ENCODE results near the gene STK11. TPM values are rescaled to one million over a fixed set of nuclear protein-coding genes. Genes with fewer than 3 reads are reported as not detected.

The STK11 gene
- total RNA-seq, 8 experiments from 2014 or later: 30.1 to 61.1 (median 36.6) TPM

GRCh38 chr19:1218751-1219567 lies 13.4 kb downstream of the STK11 start:
- 67 to 100% methylated on average over 1 of the region's 37 CpGs; no CpG with 5 or more reads in 8 of the 10 experiments for WGBS, 10 experiments
- peaks cover 21 to 28% of the 10 kb centered on the region in 2 donors for H3K4me1 ChIP-seq (replicated peaks in 1 of 2)
- H3K27ac ChIP-seq: no peak overlapping the region
- in situ Hi-C loops (cut with MboI; ENCODE audit: low pct_unique_long_range_greater_than_20kb in 2 of 9, low sequenced_read_pairs in 9 of 9, unreplicated experiment in 9 of 9): no loop called here
- no peak for ATAC-seq (replicated peaks in 6 of 8)
- no peak overlapping the region for H3K4me3 ChIP-seq

GRCh38 chr19:1219786-1220476 lies 14.4 kb downstream of the STK11 start:
- Histone ChIP-seq H3K4me3 (no peak overlapping the region), H3K4me1 (replicated peaks in 1 of 2) (peaks cover 11 to 18% of the 10 kb centered on the region in 2 donors), H3K27ac (no peak overlapping the region)
- ATAC-seq (replicated peaks in 6 of 8): no peak
- in situ Hi-C loops (cut with MboI; ENCODE audit: low pct_unique_long_range_greater_than_20kb in 2 of 9, low sequenced_read_pairs in 9 of 9, unreplicated experiment in 9 of 9): no loop called here
- 100% methylated on average over 1 to 3 of the region's 19 CpGs; no CpG with 5 or more reads in 8 of the 10 experiments for WGBS, 10 experiments

GRCh38 chr19:1220477-1220930 lies 14.9 kb downstream of the STK11 start:
- in situ Hi-C loops (cut with MboI; ENCODE audit: low pct_unique_long_range_greater_than_20kb in 2 of 9, low sequenced_read_pairs in 9 of 9, unreplicated experiment in 9 of 9): no loop called here
- Histone ChIP-seq H3K4me3 (no peak overlapping the region), H3K4me1 (replicated peaks in 1 of 2) (peaks cover 9 to 16% of the 10 kb centered on the region in 2 donors), H3K27ac (no peak overlapping the region)
- ATAC-seq (replicated peaks in 6 of 8): peak in 1 of 8 experiments; percentile 53
- WGBS, 10 experiments: 68 to 97% methylated on average over 5 to 7 of the region's 33 CpGs; no CpG with 5 or more reads in 8 of the 10 experiments

GRCh38 chr19:1220976-1221903 lies 15.7 kb downstream of the STK11 start:
- in situ Hi-C loops (cut with MboI; ENCODE audit: low pct_unique_long_range_greater_than_20kb in 2 of 9, low sequenced_read_pairs in 9 of 9, unreplicated experiment in 9 of 9): no loop called here
- WGBS, 10 experiments: 40 to 100% (median 84%) methylated on average over 1 to 7 of the region's 38 CpGs; no CpG with 5 or more reads in 6 of the 10 experiments
- peak; percentile 31 to 70 (median 58) for ATAC-seq (replicated peaks in 6 of 8)
- Histone ChIP-seq H3K27ac (peak overlapping the region in 1 of 2 donors; percentile 22), H3K4me3 (no peak overlapping the region), H3K4me1 (replicated peaks in 1 of 2) (peaks cover 7 to 16% of the 10 kb centered on the region in 2 donors)

GRCh38 chr19:1221904-1222255 lies 16.3 kb downstream of the STK11 start:
- peak in 2 of 8 experiments; percentile 0 to 2 for ATAC-seq (replicated peaks in 6 of 8)
- in situ Hi-C loops (cut with MboI; ENCODE audit: low pct_unique_long_range_greater_than_20kb in 2 of 9, low sequenced_read_pairs in 9 of 9, unreplicated experiment in 9 of 9): no loop called here
- WGBS, 10 experiments: 95% methylated on average over 4 of the region's 22 CpGs; no CpG with 5 or more reads in 9 of the 10 experiments
- no peak overlapping the region for H3K4me3 ChIP-seq
- H3K27ac ChIP-seq: peak overlapping the region in 1 of 2 donors; percentile 25
- peaks cover 7 to 14% of the 10 kb centered on the region in 2 donors for H3K4me1 ChIP-seq (replicated peaks in 1 of 2)

GRCh38 chr19:1222394-1222793 lies 16.8 kb downstream of the STK11 start:
- in situ Hi-C loops (cut with MboI; ENCODE audit: low pct_unique_long_range_greater_than_20kb in 2 of 9, low sequenced_read_pairs in 9 of 9, unreplicated experiment in 9 of 9): no loop called here
- Histone ChIP-seq H3K27ac (peak overlapping the region in 1 of 2 donors; percentile 25), H3K4me3 (no peak overlapping the region), H3K4me1 (replicated peaks in 1 of 2) (peaks cover 7 to 10% of the 10 kb centered on the region in 2 donors)
- no peak for ATAC-seq (replicated peaks in 6 of 8)
- no CpG with 5 or more reads among the region's 14 CpGs for WGBS, 10 experiments

GRCh38 chr19:1223018-1223855 lies 17.7 kb downstream of the STK11 start:
- 65 to 92% (median 90%) methylated on average over 4 to 10 of the region's 48 CpGs; no CpG with 5 or more reads in 7 of the 10 experiments for WGBS, 10 experiments
- Histone ChIP-seq H3K4me3 (no peak overlapping the region), H3K27ac (no peak overlapping the region), H3K4me1 (replicated peaks in 1 of 2) (peaks cover 6 to 7% of the 10 kb centered on the region in 2 donors)
- peak in 6 of 8 experiments; percentile 6 to 30 (median 17) for ATAC-seq (replicated peaks in 6 of 8)
- in situ Hi-C loops (cut with MboI; ENCODE audit: low pct_unique_long_range_greater_than_20kb in 2 of 9, low sequenced_read_pairs in 9 of 9, unreplicated experiment in 9 of 9): no loop called here

- 90% methylated on average over 2 of the region's 16 CpGs; no CpG with 5 or more reads in 9 of the 10 experiments for WGBS, 10 experiments
- ATAC-seq (replicated peaks in 6 of 8): no peak
These were observed 18.7 kb downstream of the STK11 start for GRCh38 chr19:1224047-1224825.

GRCh38 chr19:1224847-1225246 lies 19.3 kb downstream of the STK11 start:
- in situ Hi-C loops (cut with MboI; ENCODE audit: low pct_unique_long_range_greater_than_20kb in 2 of 9, low sequenced_read_pairs in 9 of 9, unreplicated experiment in 9 of 9): no loop called here
- WGBS, 10 experiments: 81% methylated on average over 14 of the region's 16 CpGs; no CpG with 5 or more reads in 9 of the 10 experiments
- H3K4me1 ChIP-seq (replicated peaks in 1 of 2): peaks cover 6 to 7% of the 10 kb centered on the region in 2 donors
- H3K4me3 ChIP-seq: no peak overlapping the region
- ATAC-seq (replicated peaks in 6 of 8): no peak
- H3K27ac ChIP-seq: no peak overlapping the region

More at GRCh38 chr19:1224047-1224825, 18.7 kb downstream of the STK11 start:
- no peak overlapping the region for H3K27ac ChIP-seq
- in situ Hi-C loops (cut with MboI; ENCODE audit: low pct_unique_long_range_greater_than_20kb in 2 of 9, low sequenced_read_pairs in 9 of 9, unreplicated experiment in 9 of 9): no loop called here
- peaks cover 6 to 7% of the 10 kb centered on the region in 2 donors for H3K4me1 ChIP-seq (replicated peaks in 1 of 2)
- no peak overlapping the region for H3K4me3 ChIP-seq

GRCh38 chr19:1225440-1226226 lies 20.1 kb downstream of the STK11 start:
- Histone ChIP-seq H3K27ac (peak overlapping the region in 1 of 2 donors; percentile 47), H3K4me1 (replicated peaks in 1 of 2) (peaks cover 7 to 12% of the 10 kb centered on the region in 2 donors), H3K4me3 (no peak overlapping the region)
- in situ Hi-C loops (cut with MboI; ENCODE audit: low pct_unique_long_range_greater_than_20kb in 2 of 9, low sequenced_read_pairs in 9 of 9, unreplicated experiment in 9 of 9): no loop called here
- no peak for ATAC-seq (replicated peaks in 6 of 8)
- WGBS, 10 experiments: 66 to 90% (median 90%) methylated on average over 2 to 5 of the region's 29 CpGs; no CpG with 5 or more reads in 7 of the 10 experiments

GRCh38 chr19:1226227-1226518 lies 20.6 kb downstream of the STK11 start:
- ATAC-seq (replicated peaks in 6 of 8): no peak
- Histone ChIP-seq H3K4me3 (no peak overlapping the region), H3K4me1 (replicated peaks in 1 of 2) (peaks cover 11 to 17% of the 10 kb centered on the region in 2 donors), H3K27ac (peak overlapping the region in 1 of 2 donors; percentile 47)
- 100% methylated on average over 2 of the region's 11 CpGs; no CpG with 5 or more reads in 9 of the 10 experiments for WGBS, 10 experiments
- in situ Hi-C loops (cut with MboI; ENCODE audit: low pct_unique_long_range_greater_than_20kb in 2 of 9, low sequenced_read_pairs in 9 of 9, unreplicated experiment in 9 of 9): no loop called here
